Measurements from ENCODE around the gene PYGB. TPM values are rescaled to one million over a fixed set of nuclear protein-coding genes. Genes with fewer than 3 reads are reported as not detected.

The PYGB gene
- total RNA-seq, 1 donor from 2014 or later, result 167 TPM

- Histone ChIP-seq H3K27me3 (ENCODE audit: control insufficient read depth, insufficient read depth, low read length) (no peaks in the 10 kb centered on the region), H3K36me3 (ENCODE audit: control insufficient read depth, insufficient read depth, low read length) (peaks cover 1% of the 10 kb centered on the region), H3K4me3 (ENCODE audit: low read depth, low read length) (no peak overlapping the region)
- TF ChIP-seq CTCF (IDR thresholded peaks at IDR 0.05; ENCODE audit: insufficient read depth, low read length, poor library complexity, severe bottlenecking), result no peak
- DNase-seq (ENCODE audit: low read depth), result no peak
These were observed 9.2 kb downstream of the PYGB start for GRCh38 chr20:25257130-25257529.

- peaks cover 1% of the 10 kb centered on the region for H3K36me3 ChIP-seq (ENCODE audit: control insufficient read depth, insufficient read depth, low read length)
These were observed 10.0 kb downstream of the PYGB start for GRCh38 chr20:25257756-25258475.

GRCh38 chr20:25258476-25258805 lies 10.6 kb downstream of the PYGB start:
- Histone ChIP-seq H3K27me3 (ENCODE audit: control insufficient read depth, insufficient read depth, low read length) (no peaks in the 10 kb centered on the region), H3K36me3 (ENCODE audit: control insufficient read depth, insufficient read depth, low read length) (peaks cover 1% of the 10 kb centered on the region), H3K4me3 (ENCODE audit: low read depth, low read length) (no peak overlapping the region)
- no peak for TF ChIP-seq CTCF (IDR thresholded peaks at IDR 0.05; ENCODE audit: insufficient read depth, low read length, poor library complexity, severe bottlenecking)
- no peak for DNase-seq (ENCODE audit: low read depth)

More at GRCh38 chr20:25257756-25258475, 10.0 kb downstream of the PYGB start:
- no peak for TF ChIP-seq CTCF (IDR thresholded peaks at IDR 0.05; ENCODE audit: insufficient read depth, low read length, poor library complexity, severe bottlenecking)
- H3K27me3 ChIP-seq (ENCODE audit: control insufficient read depth, insufficient read depth, low read length), result no peaks in the 10 kb centered on the region
- DNase-seq (ENCODE audit: low read depth), result no peak
- no peak overlapping the region for H3K4me3 ChIP-seq (ENCODE audit: low read depth, low read length)

GRCh38 chr20:25258828-25259227 lies 10.9 kb downstream of the PYGB start:
- Histone ChIP-seq H3K36me3 (ENCODE audit: control insufficient read depth, insufficient read depth, low read length) (peaks cover 1% of the 10 kb centered on the region), H3K4me3 (ENCODE audit: low read depth, low read length) (no peak overlapping the region), H3K27me3 (ENCODE audit: control insufficient read depth, insufficient read depth, low read length) (no peaks in the 10 kb centered on the region)
- no peak for TF ChIP-seq CTCF (IDR thresholded peaks at IDR 0.05; ENCODE audit: insufficient read depth, low read length, poor library complexity, severe bottlenecking)
- no peak for DNase-seq (ENCODE audit: low read depth)

- H3K36me3 ChIP-seq (ENCODE audit: control insufficient read depth, insufficient read depth, low read length), result peaks cover 1% of the 10 kb centered on the region
These were observed 11.5 kb downstream of the PYGB start for GRCh38 chr20:25259358-25259757.

More at GRCh38 chr20:25259358-25259757, 11.5 kb downstream of the PYGB start:
- TF ChIP-seq CTCF (IDR thresholded peaks at IDR 0.05; ENCODE audit: insufficient read depth, low read length, poor library complexity, severe bottlenecking), result no peak
- DNase-seq (ENCODE audit: low read depth), result no peak
- Histone ChIP-seq H3K4me3 (ENCODE audit: low read depth, low read length) (no peak overlapping the region), H3K27me3 (ENCODE audit: control insufficient read depth, insufficient read depth, low read length) (no peaks in the 10 kb centered on the region)
